NT2/D1 (cell line): ENCODE results near the gene OR51B2.

Source experiments
- YY1 ChIP-seq: IDR thresholded peaks from 2 replicates; pipeline ENCODE4 v1.6.1; 2011; ENCODE audit not compliant: insufficient read length, insufficient read depth
- ZNF274 ChIP-seq: IDR thresholded peaks from 2 replicates; pipeline ENCODE4 v1.6.1; 2011; ENCODE audit warnings: mild to moderate bottlenecking, low read depth, low read length

DNA sequence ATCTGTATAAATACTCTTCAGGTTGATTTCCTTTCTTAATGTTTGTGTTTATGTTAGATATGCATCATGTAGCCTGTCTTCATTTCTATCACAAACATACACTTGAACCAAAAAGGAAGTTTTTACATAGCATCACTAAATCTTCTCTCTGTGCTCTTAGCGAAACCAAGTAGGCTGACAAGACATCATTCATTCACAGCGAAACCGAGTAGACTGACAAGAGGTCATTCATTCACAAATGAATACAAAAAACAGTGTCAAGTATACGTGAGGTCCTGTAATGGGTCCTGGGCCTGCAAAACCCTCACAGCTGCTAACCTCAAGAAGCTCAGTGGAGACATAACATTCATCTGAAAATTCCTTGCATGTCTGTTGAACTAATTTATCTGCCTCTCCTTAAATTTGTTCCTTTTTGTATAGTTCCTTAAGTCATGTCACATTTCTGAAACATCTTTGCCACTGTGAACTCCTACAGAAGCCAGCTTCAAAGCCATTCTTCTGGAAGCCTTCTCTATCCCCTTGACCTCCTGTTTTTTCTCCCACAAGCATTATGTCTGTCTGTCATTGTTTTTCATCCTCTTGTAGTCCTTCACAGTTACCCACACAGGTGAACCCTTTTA, 44.5 kb downstream of the OR51B2 start:
- no peak for TF ChIP-seq ZNF274
- TF ChIP-seq YY1: no peak
